T-helper 2 cell treated with Interferon-gamma antibody and Interleukin-4, amounts not matched to agents 5 μg/mL and 100 μg/mL, for 36 hours (primary cell): ENCODE data around the gene GNA14.
A peak's percentile ranks its signal among the peaks of the same experiment; 100 is the strongest.
"Not testable (repeated sequence)": the region's sequence is repeated elsewhere in the genome, so short reads cannot be mapped to it uniquely, and the experiment has no call there.

ENCODE experiments used
- DNase-seq: peaks from one replicate; pipeline ENCODE4 v3.0.0; 2021; ENCODE audit warnings: low spot score
- H3K27ac Mint-ChIP-seq: one replicate; pipeline ENCODE4 v1.8.0; 2021; ENCODE audit warnings: mild to moderate bottlenecking, mixed read lengths
- H3K27me3 Mint-ChIP-seq: one replicate; pipeline ENCODE4 v1.8.0; 2021; ENCODE audit warnings: low read depth, mixed read lengths
- H3K36me3 Mint-ChIP-seq: one replicate; pipeline ENCODE4 v1.8.0; 2021; ENCODE audit warnings: low read depth, mixed read lengths
- H3K4me1 Mint-ChIP-seq: one replicate; pipeline ENCODE4 v1.8.0; 2021; ENCODE audit warnings: low read depth, mixed read lengths
- H3K4me3 Mint-ChIP-seq: one replicate; pipeline ENCODE4 v1.8.0; 2022; ENCODE audit warnings: mild to moderate bottlenecking, moderate library complexity, mixed read lengths
- H3K9me3 Mint-ChIP-seq: one replicate; pipeline ENCODE4 v1.8.0; 2021; ENCODE audit warnings: mixed read lengths

Gene GNA14

GRCh38 chr9:77648234-77649108 lies at the start of gene GNA14:
GNA14 (minus strand) TSS chr9:77648322; CDS start chr9:77647793, 529 bp downstream.
- H3K27me3 Mint-ChIP-seq, result peaks cover 62% of the 10 kb centered on the region
- no peaks in the 10 kb centered on the region for H3K36me3 Mint-ChIP-seq
- H3K4me1 Mint-ChIP-seq, result peaks cover 10% of the 10 kb centered on the region
- no peak for DNase-seq
- peak within 1 kb of the TSS; percentile 76 for H3K4me3 Mint-ChIP-seq
- no peaks in the 10 kb centered on the region for H3K9me3 Mint-ChIP-seq
- no peak within 1 kb of the TSS for H3K27ac Mint-ChIP-seq

GRCh38 chr9:77697238-77697984 lies 49.3 kb upstream of the GNA14 start:
- H3K4me3 Mint-ChIP-seq, result no peak overlapping the region
- no peaks in the 10 kb centered on the region for H3K36me3 Mint-ChIP-seq
- H3K27me3 Mint-ChIP-seq, result peaks cover 6% of the 10 kb centered on the region
- no peaks in the 10 kb centered on the region for H3K9me3 Mint-ChIP-seq
- H3K4me1 Mint-ChIP-seq, result no peaks in the 10 kb centered on the region
- no peak overlapping the region for H3K27ac Mint-ChIP-seq
- no peak for DNase-seq

GRCh38 chr9:77690723-77691122 lies 42.6 kb upstream of the GNA14 start:
- H3K9me3 Mint-ChIP-seq, H3K27ac Mint-ChIP-seq, H3K27me3 Mint-ChIP-seq, DNase-seq, H3K4me3 Mint-ChIP-seq, H3K4me1 Mint-ChIP-seq, H3K36me3 Mint-ChIP-seq: not testable (repeated sequence)

- not testable (repeated sequence) for H3K27ac Mint-ChIP-seq, H3K36me3 Mint-ChIP-seq, DNase-seq, H3K4me1 Mint-ChIP-seq, H3K27me3 Mint-ChIP-seq, H3K4me3 Mint-ChIP-seq, H3K9me3 Mint-ChIP-seq
These were observed 42.0 kb upstream of the GNA14 start for GRCh38 chr9:77690119-77690518.

GRCh38 chr9:77687737-77688136 lies 39.6 kb upstream of the GNA14 start:
- not testable (repeated sequence) for H3K27ac Mint-ChIP-seq, H3K4me1 Mint-ChIP-seq, H3K4me3 Mint-ChIP-seq

GRCh38 chr9:77680581-77680980 lies 32.5 kb upstream of the GNA14 start:
- H3K4me3 Mint-ChIP-seq, result no peak overlapping the region
- H3K36me3 Mint-ChIP-seq, result no peaks in the 10 kb centered on the region
- DNase-seq, result no peak
- H3K27ac Mint-ChIP-seq, result no peak overlapping the region
- H3K27me3 Mint-ChIP-seq, result no peaks in the 10 kb centered on the region
- no peaks in the 10 kb centered on the region for H3K4me1 Mint-ChIP-seq
- peaks cover 9% of the 10 kb centered on the region for H3K9me3 Mint-ChIP-seq

More at GRCh38 chr9:77687737-77688136, 39.6 kb upstream of the GNA14 start:
- not testable (repeated sequence) for DNase-seq, H3K36me3 Mint-ChIP-seq, H3K27me3 Mint-ChIP-seq, H3K9me3 Mint-ChIP-seq

- no peaks in the 10 kb centered on the region for H3K27me3 Mint-ChIP-seq
- H3K4me1 Mint-ChIP-seq, result no peaks in the 10 kb centered on the region
- peaks cover 9% of the 10 kb centered on the region for H3K9me3 Mint-ChIP-seq
- H3K4me3 Mint-ChIP-seq, result no peak overlapping the region
- no peak for DNase-seq
- no peaks in the 10 kb centered on the region for H3K36me3 Mint-ChIP-seq
- no peak overlapping the region for H3K27ac Mint-ChIP-seq
These were observed 31.7 kb upstream of the GNA14 start for GRCh38 chr9:77679661-77680368.

GRCh38 chr9:77679088-77679487 lies 31.0 kb upstream of the GNA14 start:
- Mint-ChIP-seq H3K4me1 (no peaks in the 10 kb centered on the region), H3K27ac (no peak overlapping the region)

GRCh38 chr9:77677957-77678535 lies 29.9 kb upstream of the GNA14 start:
- Mint-ChIP-seq H3K4me3 (no peak overlapping the region), H3K4me1 (no peaks in the 10 kb centered on the region), H3K9me3 (no peaks in the 10 kb centered on the region), H3K36me3 (no peaks in the 10 kb centered on the region), H3K27me3 (no peaks in the 10 kb centered on the region), H3K27ac (no peak overlapping the region)
- DNase-seq, result no peak

More at GRCh38 chr9:77679088-77679487, 31.0 kb upstream of the GNA14 start:
- no peak for DNase-seq
- H3K4me3 Mint-ChIP-seq, result no peak overlapping the region
- no peaks in the 10 kb centered on the region for H3K36me3 Mint-ChIP-seq
- no peaks in the 10 kb centered on the region for H3K27me3 Mint-ChIP-seq
- peaks cover 4% of the 10 kb centered on the region for H3K9me3 Mint-ChIP-seq

GRCh38 chr9:77677397-77677796 lies 29.3 kb upstream of the GNA14 start:
- Mint-ChIP-seq H3K27ac (no peak overlapping the region), H3K9me3 (no peaks in the 10 kb centered on the region), H3K36me3 (no peaks in the 10 kb centered on the region), H3K27me3 (no peaks in the 10 kb centered on the region), H3K4me3 (no peak overlapping the region), H3K4me1 (no peaks in the 10 kb centered on the region)
- no peak for DNase-seq

GRCh38 chr9:77673941-77674791 lies 26.0 kb upstream of the GNA14 start:
- Mint-ChIP-seq H3K9me3 (no peaks in the 10 kb centered on the region), H3K27me3 (no peaks in the 10 kb centered on the region)

GRCh38 chr9:77672183-77672582 lies 24.1 kb upstream of the GNA14 start:
- H3K27ac Mint-ChIP-seq, result no peak overlapping the region
- H3K4me1 Mint-ChIP-seq, result no peaks in the 10 kb centered on the region
- H3K9me3 Mint-ChIP-seq, result no peaks in the 10 kb centered on the region
- no peak overlapping the region for H3K4me3 Mint-ChIP-seq
- no peaks in the 10 kb centered on the region for H3K36me3 Mint-ChIP-seq
- H3K27me3 Mint-ChIP-seq, result no peaks in the 10 kb centered on the region
- DNase-seq, result no peak

More at GRCh38 chr9:77673941-77674791, 26.0 kb upstream of the GNA14 start:
- no peak overlapping the region for H3K4me3 Mint-ChIP-seq
- DNase-seq, result no peak
- H3K27ac Mint-ChIP-seq, result no peak overlapping the region
- H3K36me3 Mint-ChIP-seq, result no peaks in the 10 kb centered on the region
- no peaks in the 10 kb centered on the region for H3K4me1 Mint-ChIP-seq

- Mint-ChIP-seq H3K27ac (no peak overlapping the region), H3K36me3 (no peaks in the 10 kb centered on the region), H3K4me1 (no peaks in the 10 kb centered on the region), H3K9me3 (no peaks in the 10 kb centered on the region), H3K4me3 (no peak overlapping the region), H3K27me3 (peaks cover 3% of the 10 kb centered on the region)
- no peak for DNase-seq
These were observed 19.0 kb upstream of the GNA14 start for GRCh38 chr9:77667151-77667550.
